IMR-90 (cell line): ENCODE data around the gene XPR1. TPM values are rescaled to one million over a fixed set of nuclear protein-coding genes. Genes with fewer than 3 reads are reported as not detected.

Experiments
- ATAC-seq: fragments of 200-7000 bp; cut with Tn5 transposase; 2 replicates; pipeline ENCODE4 v1.9.1; 2020; ENCODE audit warnings: low read depth, mild to moderate bottlenecking, moderate library complexity
- BruUV-seq: library from RNA; stranded (reverse); fragments of 400-500 nt; replicated peaks from 2 replicates; lab custom pipeline; 2021; lab: Mats Ljungman, UMichigan
- CTCF ChIA-PET: fragments of 300-600 bp; formaldehyde crosslinking; extraction: SDS; loops from one replicate; lab custom pipeline; 2021; ENCODE audit warnings: antibody characterized with exemption; lab: Yijun Ruan, JAX
- POLR2A ChIA-PET: fragments of 300-600 bp; sonication (Branson Sonifier 250); formaldehyde crosslinking; loops from one replicate; lab custom pipeline; 2022; ENCODE audit warnings: antibody characterized with exemption; ENCODE audit not compliant: unreplicated experiment; lab: Charles Lee
- DNase-seq: peaks from one replicate; pipeline ENCODE4 v3.0.0; 2013
- H2AFZ ChIP-seq: replicated peaks from 2 replicates; pipeline ENCODE3; 2013; ENCODE audit warnings: low read length, mild to moderate bottlenecking; ENCODE audit not compliant: poor library complexity
- H2AK5ac ChIP-seq: 2 replicates; pipeline ENCODE4 v1.6.1; 2013; ENCODE audit warnings: low read depth, low read length, inconsistent platforms
- H2AK9ac ChIP-seq: replicated peaks from 2 replicates; pipeline ENCODE3; 2013; ENCODE audit warnings: mild to moderate bottlenecking, low read depth, low read length, moderate library complexity; ENCODE audit not compliant: poor library complexity
- H2BK120ac ChIP-seq: 2 replicates; pipeline ENCODE4 v1.6.1; 2013; ENCODE audit warnings: low read depth, low read length, inconsistent platforms
- H2BK15ac ChIP-seq: 3 replicates; pipeline ENCODE4 v1.6.1; 2013; ENCODE audit warnings: low read depth, low read length, inconsistent platforms
- H2BK20ac ChIP-seq: 2 replicates; pipeline ENCODE4 v1.6.1; 2013; ENCODE audit warnings: low read depth, mild to moderate bottlenecking, inconsistent platforms, low read length, moderate library complexity
- H2BK5ac ChIP-seq: 2 replicates; pipeline ENCODE4 v1.6.1; 2013; ENCODE audit warnings: mild to moderate bottlenecking, low read depth, low read length, inconsistent platforms; ENCODE audit not compliant: poor library complexity, severe bottlenecking
- H3K14ac ChIP-seq: replicated peaks from 2 replicates; pipeline ENCODE4 v1.6.1; 2013; ENCODE audit warnings: low read depth, low read length, inconsistent platforms
- H3K18ac ChIP-seq: 2 replicates; pipeline ENCODE4 v1.6.1; 2013; ENCODE audit warnings: low read depth, low read length, control low read depth
- H3K23ac ChIP-seq: 2 replicates; pipeline ENCODE4 v1.6.1; 2013; ENCODE audit warnings: low read depth, low read length, inconsistent platforms
- H3K27ac ChIP-seq: 2 replicates; pipeline ENCODE4 v1.5.1; 2013; ENCODE audit warnings: mild to moderate bottlenecking, control low read depth, low read length; ENCODE audit not compliant: insufficient read depth
- H3K27me3 ChIP-seq: 2 replicates; pipeline ENCODE4 v1.6.1; 2013; ENCODE audit warnings: low read length; ENCODE audit not compliant: control insufficient read depth, insufficient read depth
- H3K36me3 ChIP-seq: 2 replicates; pipeline ENCODE4 v1.6.1; 2013; ENCODE audit warnings: low read length, mixed read lengths; ENCODE audit not compliant: control insufficient read depth, insufficient read depth
- H3K4ac ChIP-seq: 2 replicates; pipeline ENCODE4 v1.6.1; 2013; ENCODE audit warnings: low read depth, low read length, inconsistent platforms
- H3K4me1 ChIP-seq: 2 replicates; pipeline ENCODE4 v1.6.1; 2013; ENCODE audit warnings: low read length, mixed read lengths; ENCODE audit not compliant: control insufficient read depth, insufficient read depth
- H3K4me2 ChIP-seq: 2 replicates; pipeline ENCODE4 v1.6.1; 2013; ENCODE audit warnings: low read depth, mild to moderate bottlenecking, control low read depth, low read length, moderate library complexity
- H3K4me3 ChIP-seq: 2 replicates; pipeline ENCODE4 v1.5.1; 2013; ENCODE audit warnings: low read depth, mild to moderate bottlenecking, control low read depth, low read length, moderate library complexity; ENCODE audit not compliant: insufficient read depth
- H3K56ac ChIP-seq: 2 replicates; pipeline ENCODE4 v1.6.1; 2013; ENCODE audit warnings: low read length, inconsistent platforms; ENCODE audit not compliant: insufficient read depth; ENCODE audit errors: extremely low read depth
- H3K79me1 ChIP-seq, 2 experiments: 2 replicates each; pipeline ENCODE4 v1.6.1; 2013; ENCODE audit warnings: low read length in 2 of 2, inconsistent platforms in 1 of 2, low read depth in 1 of 2
- H3K9ac ChIP-seq: 2 replicates; pipeline ENCODE4 v1.6.1; 2013; ENCODE audit warnings: low read depth, low read length, control low read depth
- H3K9me1 ChIP-seq: 2 replicates; pipeline ENCODE4 v1.6.1; 2013; ENCODE audit warnings: low read length, inconsistent platforms; ENCODE audit not compliant: insufficient read depth
- H3K9me3 ChIP-seq: 2 replicates; pipeline ENCODE4 v1.6.1; 2013; ENCODE audit warnings: low read length; ENCODE audit not compliant: control insufficient read depth, insufficient read depth
- H4K20me1 ChIP-seq: 2 replicates; pipeline ENCODE4 v1.6.1; 2013; ENCODE audit warnings: low read length, inconsistent platforms; ENCODE audit not compliant: insufficient read depth
- H4K5ac ChIP-seq: 2 replicates; pipeline ENCODE4 v1.6.1; 2013; ENCODE audit warnings: mild to moderate bottlenecking, low read depth, low read length, control low read depth
- H4K8ac ChIP-seq, 2 experiments: 2 replicates each; pipeline ENCODE4 v1.6.1; 2013; ENCODE audit warnings: low read depth in 2 of 2, low read length in 2 of 2, control low read depth in 1 of 2, inconsistent platforms in 1 of 2
- H4K91ac ChIP-seq: 2 replicates; pipeline ENCODE4 v1.6.1; 2013; ENCODE audit warnings: low read depth, low read length, inconsistent platforms; ENCODE audit not compliant: insufficient read depth
- BHLHE40 ChIP-seq: fragments of 150-350 bp; IDR thresholded peaks from 2 replicates; pipeline ENCODE4 v1.6.1; 2016; ENCODE audit warnings: mild to moderate bottlenecking, low read depth, low read length
- CHD1 ChIP-seq: IDR thresholded peaks from 2 replicates; pipeline ENCODE4 v1.6.1; 2012; ENCODE audit warnings: low read depth, low read length, improper control_type of control experiment
- FOS ChIP-seq: fragments of 150-350 bp; IDR thresholded peaks from 2 replicates; pipeline ENCODE4 v1.6.1; 2016; ENCODE audit warnings: low read depth, low read length
- MAFK ChIP-seq: IDR thresholded peaks from 2 replicates; pipeline ENCODE4 v1.6.1; 2012; ENCODE audit warnings: low read depth, low read length, improper control_type of control experiment
- MAZ ChIP-seq: IDR thresholded peaks from 2 replicates; pipeline ENCODE4 v1.6.1; 2012; ENCODE audit warnings: low read depth, mild to moderate bottlenecking, low read length, improper control_type of control experiment, moderate library complexity, borderline replicate concordance
- MXI1 ChIP-seq: IDR thresholded peaks from 2 replicates; pipeline ENCODE4 v1.6.1; 2012; ENCODE audit warnings: low read depth, mild to moderate bottlenecking, low read length, moderate library complexity, borderline replicate concordance
- NFE2L2 ChIP-seq: fragments of 150-350 bp; IDR thresholded peaks from 2 replicates; pipeline ENCODE4 v1.6.1; 2016; ENCODE audit warnings: low read depth, mild to moderate bottlenecking, low read length
- RAD21 ChIP-seq: IDR thresholded peaks from 2 replicates; pipeline ENCODE4 v1.6.1; 2012; ENCODE audit warnings: low read length, improper control_type of control experiment
- RCOR1 ChIP-seq: IDR thresholded peaks from 2 replicates; pipeline ENCODE4 v1.6.1; 2012; ENCODE audit warnings: mild to moderate bottlenecking, low read length, improper control_type of control experiment; ENCODE audit not compliant: insufficient replicate concordance
- RFX5 ChIP-seq: IDR thresholded peaks from 2 replicates; pipeline ENCODE4 v1.8.0; 2012; ENCODE audit warnings: low read depth, mild to moderate bottlenecking, low read length, moderate library complexity
- SMC3 ChIP-seq: fragments of 150-350 bp; IDR thresholded peaks from 2 replicates; pipeline ENCODE4 v1.6.1; 2016; ENCODE audit warnings: low read depth, mild to moderate bottlenecking, antibody characterized with exemption, low read length, moderate library complexity
- WGBS, 2 experiments: methylation state at CpG; one replicate each; pipeline versions ENCODE4 v1.1.5 to v1.1.7; 2013; ENCODE audit warnings: missing lambda C conversion rate in 2 of 2; ENCODE audit not compliant: insufficient read length in 1 of 2; ENCODE audit errors: extremely low coverage in 2 of 2; 5-methylcytosine and 5-hydroxymethylcytosine counted together
- dilution Hi-C: fragments of 300-500 bp; cut with HindIII; formaldehyde crosslinking; loops from one replicate; pipeline ENCODE4 v1.14.3; 2018; ENCODE audit warnings: low sequenced_read_pairs; ENCODE audit not compliant: unreplicated experiment
- in situ Hi-C: fragments of 300-500 bp; cut with MboI; formaldehyde crosslinking; loops from 3 replicates; pipeline ENCODE4 v1.14.3; 2019; ENCODE audit warnings: low sequenced_read_pairs, inconsistent platforms, mixed read lengths
- intact Hi-C: fragments of 100-400 bp; cut with micrococcal nuclease; formaldehyde crosslinking; loops from 2 replicates; pipeline ENCODE4 v1.10.0; 2022
- polyA plus RNA-seq, 3 experiments: library from polyadenylated mRNA; depleted of rRNA; stranded (reverse); fragments of >200 nt; gene quantifications; 2 replicates each; pipeline ENCODE4 v1.2.3, GENCODE V29; 2012; ENCODE audit warnings: low replicate concordance in 1 of 3
- total RNA-seq: library from RNA; depleted of rRNA; stranded (reverse); fragments of >200 nt; gene quantifications from 2 replicates; pipeline ENCODE4 v1.2.3, GENCODE V29; 2012
- TF ChIP-seq, protein P1 (sequence below): fragments of 150-350 bp; IDR thresholded peaks from 2 replicates; pipeline ENCODE4 v1.6.1; 2016; ENCODE audit warnings: low read depth, mild to moderate bottlenecking, low read length, moderate library complexity, borderline replicate concordance
- TF ChIP-seq, protein P2 (sequence below): fragments of 150-350 bp; IDR thresholded peaks from 2 replicates; pipeline ENCODE4 v1.6.1; 2017; ENCODE audit warnings: mild to moderate bottlenecking, antibody characterized with exemption, low read length, low read depth

Gene XPR1
- total and polyA plus RNA-seq, 2 of the 4 experiments (the other 2 are of a cell fraction), result 11.8 to 25.1 TPM

DNA sequence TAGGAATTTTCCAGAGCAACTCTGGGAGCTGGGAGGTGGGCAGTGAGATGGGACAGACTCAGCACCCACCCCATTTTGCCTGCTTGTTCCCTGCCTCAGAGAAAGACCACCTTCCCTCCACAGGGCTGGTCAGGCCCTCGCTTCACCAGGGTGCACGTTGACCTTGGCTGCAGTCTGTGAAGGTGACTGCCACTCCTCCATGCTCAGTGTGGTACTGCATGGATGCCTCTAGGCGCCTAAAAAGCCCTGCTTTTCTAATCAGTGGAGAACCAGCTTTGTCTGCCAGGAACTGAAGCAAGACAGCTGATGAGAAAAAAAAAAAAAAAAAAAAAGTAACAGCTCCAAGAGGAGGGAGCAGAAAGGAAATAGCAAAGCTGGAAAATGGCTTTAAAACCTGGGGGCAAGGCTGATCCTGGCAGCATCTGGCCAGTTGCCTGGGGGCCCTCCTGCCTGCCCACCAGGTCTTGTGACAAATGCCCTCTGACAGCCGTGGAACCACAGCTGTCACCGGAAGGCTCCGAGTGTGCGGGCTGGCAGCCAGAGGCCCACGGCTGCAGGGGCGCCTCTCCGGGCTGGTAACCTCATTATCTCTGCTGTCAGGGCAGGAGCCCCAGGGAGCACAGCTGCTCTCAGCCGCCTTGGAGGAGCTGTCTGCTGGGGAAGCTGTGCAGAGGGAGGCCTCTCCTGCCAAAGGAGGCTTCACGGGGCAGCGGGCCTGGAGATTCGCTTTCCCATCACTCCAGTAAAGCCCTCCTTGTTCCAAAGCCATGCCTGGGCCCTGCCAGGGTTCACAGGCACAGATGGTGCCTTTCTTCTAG lies 294.6 kb downstream of the XPR1 start (continued):
- no peak for TF ChIP-seq RFX5
- TF ChIP-seq RAD21, result no peak
- no peak for TF ChIP-seq BHLHE40

DNA sequence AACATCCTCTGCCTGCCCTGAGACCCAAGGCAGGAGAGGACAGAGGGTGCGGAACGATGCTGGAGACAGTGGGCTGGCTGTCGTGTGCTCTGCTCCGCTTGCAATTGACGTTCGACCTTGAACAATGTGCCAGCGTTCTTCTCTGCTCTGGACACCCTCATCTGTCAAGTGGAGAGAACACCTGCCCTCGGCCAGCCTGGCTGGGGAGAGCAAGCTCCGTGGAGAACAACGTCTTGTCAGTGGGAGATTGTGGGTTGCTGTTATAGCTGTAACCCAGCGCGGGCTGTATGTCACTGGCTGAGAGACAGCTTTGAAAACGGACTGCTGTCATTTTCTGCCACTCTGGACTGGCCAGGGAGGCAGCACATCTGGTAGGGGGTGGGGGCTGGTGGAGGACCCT lies 295.5 kb downstream of the XPR1 start:
- WGBS, 2 experiments, result 67% methylated on average over 10 of the region's 13 CpGs; no CpG with 5 or more reads in 1 of the 2 experiments
- BruUV-seq, result no TSS peak
- H2AK5ac ChIP-seq, result no peak overlapping the region
- H2AK9ac ChIP-seq, result no peak overlapping the region
- no peak overlapping the region for H3K27ac ChIP-seq
- H4K8ac ChIP-seq, result no peak overlapping the region
- CTCF ChIA-PET, result no interaction called here
- DNase-seq (no peak), ATAC-seq (no peak)
- no peak overlapping the region for H3K9ac ChIP-seq
- 0 out of 2 replicates have a peak, but pooled peaks cover 10% of the 10 kb centered on the region for H3K9me1 ChIP-seq
- H3K79me1 ChIP-seq, result peaks cover 0 to 2% of the 10 kb centered on the region in 2 experiments; a peak in 1 of 4 replicates
- H3K36me3 ChIP-seq, result peaks cover 9% of the 10 kb centered on the region; the same call in 1 of the 2 replicates
- no peak overlapping the region for H4K91ac ChIP-seq
- H2BK15ac ChIP-seq, result no peak overlapping the region
- no peaks in the 10 kb centered on the region for H3K27me3 ChIP-seq
- no peak overlapping the region for H2BK20ac ChIP-seq
- H3K4me3 ChIP-seq, result no peak overlapping the region
- no peak overlapping the region for H3K14ac ChIP-seq
- no peak overlapping the region for H3K4ac ChIP-seq
- no peak overlapping the region for H2AFZ ChIP-seq
- H4K20me1 ChIP-seq, result peaks cover 9% of the 10 kb centered on the region; the same call in 1 of the 2 replicates
- peaks cover 16% of the 10 kb centered on the region for H3K4me1 ChIP-seq
- dilution Hi-C loops, result no loop called here
- intact Hi-C loops, result no loop called here
- no peak overlapping the region for H2BK5ac ChIP-seq
- H3K9me3 ChIP-seq, result no peaks in the 10 kb centered on the region
- no peak overlapping the region for H2BK120ac ChIP-seq
- in situ Hi-C loops, result no loop called here
- no peak overlapping the region; the same call in 1 of the 2 replicates for H3K4me2 ChIP-seq
- H3K18ac ChIP-seq, result no peak overlapping the region
- no peak overlapping the region for H4K5ac ChIP-seq
- H3K23ac ChIP-seq, result no peak overlapping the region
- H3K56ac ChIP-seq, result no peak overlapping the region
- POLR2A ChIA-PET, result no interaction called here
- TF ChIP-seq NFE2L2 (no peak), MAZ (no peak), MXI1 (no peak), MAFK (no peak), FOS (no peak), SMC3 (no peak), BHLHE40 (no peak), RCOR1 (no peak), CHD1 (no peak), RFX5 (no peak)
- TF ChIP-seq, protein P1, sequence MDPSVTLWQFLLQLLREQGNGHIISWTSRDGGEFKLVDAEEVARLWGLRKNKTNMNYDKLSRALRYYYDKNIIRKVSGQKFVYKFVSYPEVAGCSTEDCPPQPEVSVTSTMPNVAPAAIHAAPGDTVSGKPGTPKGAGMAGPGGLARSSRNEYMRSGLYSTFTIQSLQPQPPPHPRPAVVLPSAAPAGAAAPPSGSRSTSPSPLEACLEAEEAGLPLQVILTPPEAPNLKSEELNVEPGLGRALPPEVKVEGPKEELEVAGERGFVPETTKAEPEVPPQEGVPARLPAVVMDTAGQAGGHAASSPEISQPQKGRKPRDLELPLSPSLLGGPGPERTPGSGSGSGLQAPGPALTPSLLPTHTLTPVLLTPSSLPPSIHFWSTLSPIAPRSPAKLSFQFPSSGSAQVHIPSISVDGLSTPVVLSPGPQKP, result no peak
- TF ChIP-seq, protein P2, sequence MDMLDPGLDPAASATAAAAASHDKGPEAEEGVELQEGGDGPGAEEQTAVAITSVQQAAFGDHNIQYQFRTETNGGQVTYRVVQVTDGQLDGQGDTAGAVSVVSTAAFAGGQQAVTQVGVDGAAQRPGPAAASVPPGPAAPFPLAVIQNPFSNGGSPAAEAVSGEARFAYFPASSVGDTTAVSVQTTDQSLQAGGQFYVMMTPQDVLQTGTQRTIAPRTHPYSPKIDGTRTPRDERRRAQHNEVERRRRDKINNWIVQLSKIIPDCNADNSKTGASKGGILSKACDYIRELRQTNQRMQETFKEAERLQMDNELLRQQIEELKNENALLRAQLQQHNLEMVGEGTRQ, result no peak
